ENCODE data around the gene HPS3. TPM values are rescaled to one million over a fixed set of nuclear protein-coding genes. Genes with fewer than 3 reads are reported as not detected.

Gene HPS3, protein sequence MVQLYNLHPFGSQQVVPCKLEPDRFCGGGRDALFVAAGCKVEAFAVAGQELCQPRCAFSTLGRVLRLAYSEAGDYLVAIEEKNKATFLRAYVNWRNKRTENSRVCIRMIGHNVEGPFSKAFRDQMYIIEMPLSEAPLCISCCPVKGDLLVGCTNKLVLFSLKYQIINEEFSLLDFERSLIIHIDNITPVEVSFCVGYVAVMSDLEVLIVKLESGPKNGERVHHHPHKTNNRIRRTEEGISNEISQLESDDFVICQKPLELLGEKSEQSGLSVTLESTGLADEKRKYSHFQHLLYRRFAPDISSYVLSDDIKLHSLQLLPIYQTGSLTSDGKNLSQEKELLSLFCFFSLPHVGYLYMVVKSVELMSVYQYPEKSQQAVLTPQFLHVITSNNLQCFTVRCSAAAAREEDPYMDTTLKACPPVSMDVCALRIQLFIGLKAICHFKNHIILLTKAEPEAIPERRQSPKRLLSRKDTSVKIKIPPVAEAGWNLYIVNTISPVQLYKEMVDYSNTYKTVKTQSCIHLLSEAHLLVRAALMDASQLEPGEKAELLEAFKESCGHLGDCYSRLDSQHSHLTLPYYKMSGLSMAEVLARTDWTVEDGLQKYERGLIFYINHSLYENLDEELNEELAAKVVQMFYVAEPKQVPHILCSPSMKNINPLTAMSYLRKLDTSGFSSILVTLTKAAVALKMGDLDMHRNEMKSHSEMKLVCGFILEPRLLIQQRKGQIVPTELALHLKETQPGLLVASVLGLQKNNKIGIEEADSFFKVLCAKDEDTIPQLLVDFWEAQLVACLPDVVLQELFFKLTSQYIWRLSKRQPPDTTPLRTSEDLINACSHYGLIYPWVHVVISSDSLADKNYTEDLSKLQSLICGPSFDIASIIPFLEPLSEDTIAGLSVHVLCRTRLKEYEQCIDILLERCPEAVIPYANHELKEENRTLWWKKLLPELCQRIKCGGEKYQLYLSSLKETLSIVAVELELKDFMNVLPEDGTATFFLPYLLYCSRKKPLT
- total RNA-seq (ENCODE audit: low replicate concordance): 24.4 and 32.3 TPM in 2 replicates

GRCh38 chr3:149129326-149130205 is at the start of gene HPS3:
Gene HPS3 (plus strand): TSS chr3:149129638. CDS start chr3:149129724, 86 bp downstream.
- peak within 1 kb of the TSS; percentile 95 for H3K4me3 Mint-ChIP-seq
- Histone ChIP-seq H3K36me3 (no peaks in the 10 kb centered on the region), H3K27ac (no peak within 1 kb of the TSS), H2AFZ (replicated peaks) (peak within 1 kb of the TSS; percentile 86), H3K4me2 (peak within 1 kb of the TSS; percentile 83), H3F3A (ENCODE audit: low read depth) (no peaks in the 10 kb centered on the region), H3K27me3 (peaks cover 16% of the 10 kb centered on the region), H3K4me3 (peak within 1 kb of the TSS; percentile 64), H3K9me3 (ENCODE audit: low read depth) (no peaks in the 10 kb centered on the region), H3K79me2 (ENCODE audit: low read depth) (peaks cover 34% of the 10 kb centered on the region), H3K9ac (peak within 1 kb of the TSS; percentile 10), H4K20me1 (ENCODE audit: low read depth) (no peaks in the 10 kb centered on the region), H3K4me1 (no peaks in the 10 kb centered on the region)
- no peaks in the 10 kb centered on the region for H3K9me3 Mint-ChIP-seq
- H3K27ac Mint-ChIP-seq: peak within 1 kb of the TSS; percentile 46
- H3K27me3 Mint-ChIP-seq (ENCODE audit: insufficient read depth, low read depth): peaks cover 2% of the 10 kb centered on the region
- H3K36me3 Mint-ChIP-seq: peaks cover 7% of the 10 kb centered on the region
- H3K4me1 Mint-ChIP-seq: peaks cover 25% of the 10 kb centered on the region
- DNase-seq (ENCODE audit: low spot score): peak; percentile 97
- TF ChIP-seq CTCF (IDR thresholded peaks at IDR 0.05) (no peak), EZH2 (IDR thresholded peaks at IDR 0.05) (peak; percentile 50)

GRCh38 chr3:149080011-149080698 is 49.3 kb upstream of the HPS3 start:
- H3K27ac Mint-ChIP-seq: no peak overlapping the region
- no peak overlapping the region for H3K9ac ChIP-seq
- no peak overlapping the region for H3K4me3 ChIP-seq
- no peak overlapping the region for H3K4me3 Mint-ChIP-seq
- peaks cover 2% of the 10 kb centered on the region for H3F3A ChIP-seq (ENCODE audit: low read depth)
- H4K20me1 ChIP-seq (ENCODE audit: low read depth): peaks cover 3% of the 10 kb centered on the region
- peaks cover 12% of the 10 kb centered on the region for H3K9me3 Mint-ChIP-seq
- H2AFZ ChIP-seq (replicated peaks): no peak overlapping the region
- H3K4me1 Mint-ChIP-seq: peaks cover 14% of the 10 kb centered on the region
- H3K27me3 Mint-ChIP-seq (ENCODE audit: insufficient read depth, low read depth): no peaks in the 10 kb centered on the region
- no peaks in the 10 kb centered on the region for H3K4me1 ChIP-seq
- no peaks in the 10 kb centered on the region for H3K27me3 ChIP-seq
- H3K4me2 ChIP-seq: no peak overlapping the region
- H3K36me3 Mint-ChIP-seq: peaks cover 46% of the 10 kb centered on the region
- H3K36me3 ChIP-seq: no peaks in the 10 kb centered on the region
- H3K79me2 ChIP-seq (ENCODE audit: low read depth): peaks cover 40% of the 10 kb centered on the region
- no peak for DNase-seq (ENCODE audit: low spot score)
- H3K27ac ChIP-seq: no peak overlapping the region
- TF ChIP-seq CTCF (IDR thresholded peaks at IDR 0.05): no peak
- no peak for TF ChIP-seq EZH2 (IDR thresholded peaks at IDR 0.05)
- TF ChIP-seq EZH2phosphoT487 (IDR thresholded peaks at IDR 0.05): no peak
- no peaks in the 10 kb centered on the region for H3K9me3 ChIP-seq (ENCODE audit: low read depth)

- Mint-ChIP-seq H3K36me3 (peaks cover 46% of the 10 kb centered on the region), H3K4me1 (peaks cover 17% of the 10 kb centered on the region), H3K27ac (no peak overlapping the region), H3K4me3 (no peak overlapping the region), H3K9me3 (peaks cover 12% of the 10 kb centered on the region), H3K27me3 (ENCODE audit: insufficient read depth, low read depth) (no peaks in the 10 kb centered on the region)
- H3K36me3 ChIP-seq: no peaks in the 10 kb centered on the region
- H3K9me3 ChIP-seq (ENCODE audit: low read depth): no peaks in the 10 kb centered on the region
- no peaks in the 10 kb centered on the region for H3K27me3 ChIP-seq
- H3K4me1 ChIP-seq: no peaks in the 10 kb centered on the region
- no peak overlapping the region for H3K9ac ChIP-seq
- H3K4me3 ChIP-seq: no peak overlapping the region
- TF ChIP-seq CTCF (IDR thresholded peaks at IDR 0.05) (no peak), EZH2 (IDR thresholded peaks at IDR 0.05) (no peak), EZH2phosphoT487 (IDR thresholded peaks at IDR 0.05) (no peak)
- H3F3A ChIP-seq (ENCODE audit: low read depth): peaks cover 7% of the 10 kb centered on the region
- peaks cover 6% of the 10 kb centered on the region for H4K20me1 ChIP-seq (ENCODE audit: low read depth)
- DNase-seq (ENCODE audit: low spot score): no peak
- peaks cover 45% of the 10 kb centered on the region for H3K79me2 ChIP-seq (ENCODE audit: low read depth)
- no peak overlapping the region for H2AFZ ChIP-seq (replicated peaks)
- H3K27ac ChIP-seq: no peak overlapping the region
- H3K4me2 ChIP-seq: no peak overlapping the region
Observed at GRCh38 chr3:149080699-149081091, 48.7 kb upstream of the HPS3 start.
